HUES6 (cell line): ENCODE results near the gene PPIL4.

Experiments used
- H3K27ac ChIP-seq: 2 replicates; pipeline ENCODE4 v1.7.0; 2013; ENCODE audit warnings: low read depth, mild to moderate bottlenecking, low read length, inconsistent platforms
- H3K27me3 ChIP-seq: 2 replicates; pipeline ENCODE4 v1.6.1; 2013; ENCODE audit warnings: low read length; ENCODE audit not compliant: control insufficient read depth, insufficient read depth
- H3K36me3 ChIP-seq: 2 replicates; pipeline ENCODE4 v1.6.1; 2013; ENCODE audit warnings: low read length; ENCODE audit not compliant: control insufficient read depth, insufficient read depth
- H3K4me1 ChIP-seq: 2 replicates; pipeline ENCODE4 v1.6.1; 2013; ENCODE audit warnings: low read length; ENCODE audit not compliant: control insufficient read depth, insufficient read depth
- H3K4me3 ChIP-seq: 2 replicates; pipeline ENCODE4 v1.5.1; 2013; ENCODE audit warnings: low read depth, low read length
- H3K9ac ChIP-seq: one replicate; pipeline ENCODE4 v1.6.1; 2013; ENCODE audit warnings: mild to moderate bottlenecking, low read length
- H3K9me3 ChIP-seq: 2 replicates; pipeline ENCODE4 v1.6.1; 2013; ENCODE audit warnings: low read depth, low read length; ENCODE audit not compliant: control insufficient read depth, insufficient read depth

PPIL4 gene, protein sequence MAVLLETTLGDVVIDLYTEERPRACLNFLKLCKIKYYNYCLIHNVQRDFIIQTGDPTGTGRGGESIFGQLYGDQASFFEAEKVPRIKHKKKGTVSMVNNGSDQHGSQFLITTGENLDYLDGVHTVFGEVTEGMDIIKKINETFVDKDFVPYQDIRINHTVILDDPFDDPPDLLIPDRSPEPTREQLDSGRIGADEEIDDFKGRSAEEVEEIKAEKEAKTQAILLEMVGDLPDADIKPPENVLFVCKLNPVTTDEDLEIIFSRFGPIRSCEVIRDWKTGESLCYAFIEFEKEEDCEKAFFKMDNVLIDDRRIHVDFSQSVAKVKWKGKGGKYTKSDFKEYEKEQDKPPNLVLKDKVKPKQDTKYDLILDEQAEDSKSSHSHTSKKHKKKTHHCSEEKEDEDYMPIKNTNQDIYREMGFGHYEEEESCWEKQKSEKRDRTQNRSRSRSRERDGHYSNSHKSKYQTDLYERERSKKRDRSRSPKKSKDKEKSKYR

GRCh38 chr6:149545754-149546471, at the start of gene PPIL4:
Gene PPIL4 (minus strand): TSS chr6:149546043. CDS start chr6:149546005, 38 bp downstream.
- Histone ChIP-seq H3K27ac (peak within 1 kb of the TSS; percentile 92), H3K27me3 (peaks cover 23% of the 10 kb centered on the region), H3K4me3 (peak within 1 kb of the TSS; percentile 99), H3K9ac (peak within 1 kb of the TSS; percentile 93), H3K36me3 (peaks cover under 1% of the 10 kb centered on the region), H3K4me1 (peaks cover 8% of the 10 kb centered on the region), H3K9me3 (no peaks in the 10 kb centered on the region)

GRCh38 chr6:149593408-149593807, 47.6 kb upstream of the PPIL4 start:
- Histone ChIP-seq H3K27me3 (no peaks in the 10 kb centered on the region), H3K9me3 (no peaks in the 10 kb centered on the region), H3K9ac (no peak overlapping the region), H3K36me3 (peaks cover 73% of the 10 kb centered on the region), H3K27ac (no peak overlapping the region), H3K4me3 (no peak overlapping the region), H3K4me1 (no peaks in the 10 kb centered on the region)

DNA sequence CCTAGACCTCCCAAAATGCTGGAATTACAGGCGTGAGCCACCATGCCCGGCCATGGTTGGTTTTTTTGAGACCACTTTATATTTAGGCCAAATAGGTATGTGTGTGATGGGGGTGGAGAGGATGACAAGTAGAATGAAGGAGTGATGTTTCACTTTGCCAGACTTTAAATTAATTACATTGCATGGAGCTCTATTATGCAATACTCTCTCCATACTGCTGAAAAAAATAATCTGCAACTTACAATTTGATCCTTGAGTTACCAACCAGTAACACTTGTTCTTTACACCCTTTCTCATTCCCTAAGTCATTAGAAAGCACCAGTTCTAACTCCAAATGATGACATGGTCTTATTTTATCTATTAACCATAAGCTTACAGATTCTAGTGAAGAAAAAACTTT, 47.1 kb upstream of the PPIL4 start:
- Histone ChIP-seq H3K36me3 (peaks cover 74% of the 10 kb centered on the region), H3K9ac (no peak overlapping the region), H3K4me3 (no peak overlapping the region), H3K4me1 (no peaks in the 10 kb centered on the region), H3K9me3 (no peaks in the 10 kb centered on the region), H3K27ac (no peak overlapping the region), H3K27me3 (no peaks in the 10 kb centered on the region)

DNA sequence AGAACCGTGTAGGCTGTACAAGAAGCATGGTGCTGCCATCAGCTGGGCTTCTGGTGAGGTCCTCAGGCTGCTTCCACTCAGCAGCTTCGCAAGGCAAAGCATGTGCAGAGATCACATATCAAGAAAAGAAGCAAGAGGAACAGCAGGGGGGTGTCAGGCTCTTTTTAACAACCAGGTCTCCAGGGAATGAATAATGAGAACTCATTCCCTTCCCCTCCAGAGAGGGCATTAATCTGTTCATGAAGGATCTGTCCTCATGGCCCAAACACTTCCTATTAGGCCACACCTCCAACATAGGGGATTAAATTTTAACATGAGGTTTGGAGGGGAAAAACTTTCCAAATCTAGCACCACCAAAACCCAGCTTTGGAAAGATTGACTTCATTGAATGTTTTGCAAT, 40.3 kb upstream of the PPIL4 start:
- Histone ChIP-seq H3K4me1 (no peaks in the 10 kb centered on the region), H3K9me3 (no peaks in the 10 kb centered on the region), H3K9ac (no peak overlapping the region), H3K27ac (no peak overlapping the region), H3K4me3 (no peak overlapping the region), H3K36me3 (peaks cover 66% of the 10 kb centered on the region), H3K27me3 (no peaks in the 10 kb centered on the region)

DNA sequence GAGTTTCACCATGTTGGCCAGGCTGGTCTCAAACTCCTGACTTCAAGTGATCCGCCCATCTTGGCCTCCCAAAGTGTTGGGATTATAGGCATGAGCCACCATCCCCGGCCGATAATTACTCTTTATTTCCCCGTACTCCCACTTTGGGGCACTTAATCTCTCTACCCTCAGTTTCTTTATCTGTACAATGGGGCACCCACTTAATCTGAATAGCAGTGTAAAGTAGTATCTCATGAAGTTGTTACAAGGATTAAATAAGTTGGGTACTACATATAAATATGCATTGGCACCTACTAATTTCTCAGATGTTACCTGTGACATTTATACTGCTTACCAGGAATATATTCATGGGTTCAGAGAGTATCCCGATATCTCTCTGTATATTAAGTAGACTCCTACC, 35.5 kb upstream of the PPIL4 start:
- Histone ChIP-seq H3K27ac (no peak overlapping the region), H3K4me3 (no peak overlapping the region), H3K9me3 (no peaks in the 10 kb centered on the region), H3K27me3 (no peaks in the 10 kb centered on the region), H3K36me3 (peaks cover 63% of the 10 kb centered on the region), H3K9ac (no peak overlapping the region), H3K4me1 (no peaks in the 10 kb centered on the region)

- Histone ChIP-seq H3K9ac (no peak overlapping the region), H3K9me3 (no peaks in the 10 kb centered on the region), H3K4me3 (no peak overlapping the region), H3K4me1 (no peaks in the 10 kb centered on the region), H3K27ac (no peak overlapping the region), H3K27me3 (no peaks in the 10 kb centered on the region), H3K36me3 (peaks cover 63% of the 10 kb centered on the region)
These were observed 35.0 kb upstream of the PPIL4 start for GRCh38 chr6:149580880-149581279.

DNA sequence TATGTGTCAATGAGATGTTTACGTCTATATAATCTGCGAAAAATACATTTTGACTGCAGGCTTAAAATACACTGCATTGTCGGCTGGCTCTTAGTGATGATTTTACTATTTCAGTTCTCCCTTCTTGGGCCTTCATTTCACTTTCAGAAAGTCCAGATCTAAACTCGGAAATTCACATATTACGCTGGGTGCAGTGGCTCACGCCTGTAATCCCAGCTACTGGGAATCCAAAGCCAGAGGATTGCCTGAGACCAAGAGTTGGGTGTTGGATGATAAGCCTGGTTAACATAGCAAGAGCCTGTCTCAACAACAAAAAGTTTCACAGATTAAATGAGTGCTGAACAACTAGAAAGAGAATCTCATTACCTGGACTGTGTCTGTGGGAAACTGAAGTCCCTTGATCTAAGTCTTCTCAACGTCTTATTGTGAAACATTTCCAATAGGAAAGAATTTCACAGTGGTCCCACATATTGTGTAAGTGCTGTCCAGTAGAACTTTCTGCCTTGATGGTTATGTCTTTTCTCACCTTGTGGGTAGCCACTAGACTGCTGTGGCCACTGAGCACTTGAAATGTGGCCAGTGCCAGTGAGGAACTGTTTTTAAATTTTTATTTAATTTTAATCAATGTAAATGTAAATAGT, 22.2 kb upstream of the PPIL4 start:
- no peak overlapping the region for H3K27ac ChIP-seq
- no peak overlapping the region for H3K4me3 ChIP-seq
- peaks cover 2% of the 10 kb centered on the region; the same call in 1 of the 2 replicates for H3K36me3 ChIP-seq
- H3K4me1 ChIP-seq = peaks cover 7% of the 10 kb centered on the region; the same call in 1 of the 2 replicates
- H3K9me3 ChIP-seq = no peaks in the 10 kb centered on the region
- H3K9ac ChIP-seq = no peak overlapping the region
- no peaks in the 10 kb centered on the region for H3K27me3 ChIP-seq

DNA sequence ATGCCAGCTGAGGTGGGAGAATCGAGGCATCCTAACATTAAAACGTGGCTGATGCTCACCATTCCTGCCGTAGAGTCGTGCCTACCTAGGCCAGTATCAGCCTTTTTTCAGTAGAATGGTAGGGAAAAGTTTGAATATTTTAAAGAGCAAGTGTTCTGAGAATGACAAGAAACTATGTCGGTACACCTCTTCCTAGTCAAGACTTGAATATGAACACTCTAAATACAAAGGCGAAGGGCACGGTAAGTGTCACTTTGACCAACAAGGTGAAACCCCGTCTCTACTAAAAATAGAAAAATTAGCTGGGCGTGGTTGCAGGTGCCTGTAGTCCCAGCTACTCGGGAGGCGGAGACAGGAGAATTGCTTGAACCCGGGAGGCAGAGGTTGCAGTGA, 21.3 kb upstream of the PPIL4 start:
- no peaks in the 10 kb centered on the region for H3K27me3 ChIP-seq

GRCh38 chr6:149566410-149567193, 20.8 kb upstream of the PPIL4 start:
- H3K9me3 ChIP-seq = no peaks in the 10 kb centered on the region
- no peaks in the 10 kb centered on the region for H3K27me3 ChIP-seq
- H3K36me3 ChIP-seq = no peaks in the 10 kb centered on the region
- H3K4me3 ChIP-seq = peak overlapping the region; percentile 100
- peak overlapping the region; percentile 85 for H3K27ac ChIP-seq
- peaks cover 7% of the 10 kb centered on the region; the same call in 1 of the 2 replicates for H3K4me1 ChIP-seq
- H3K9ac ChIP-seq = peak overlapping the region; percentile 95

More for the DNA sequence above, 21.3 kb upstream of the PPIL4 start:
- Histone ChIP-seq H3K9ac (peak overlapping the region; percentile 95), H3K9me3 (no peaks in the 10 kb centered on the region), H3K4me1 (peaks cover 7% of the 10 kb centered on the region; the same call in 1 of the 2 replicates), H3K36me3 (no peaks in the 10 kb centered on the region), H3K4me3 (peak overlapping the region; percentile 100), H3K27ac (no peak overlapping the region)
